CD4-positive, alpha-beta T cell (primary cell): Measurements from ENCODE around the gene JAZF1. TPM values are rescaled to one million over a fixed set of nuclear protein-coding genes. Genes with fewer than 3 reads are reported as not detected.

Source experiments
- ATAC-seq: fragments of 200-7000 bp; cut with Tn5 transposase; one replicate; pipeline ENCODE4 v1.10.0; 2022; ENCODE audit warnings: mild to moderate bottlenecking; ENCODE audit not compliant: poor library complexity
- CTCF ChIA-PET: fragments of 350-600 bp; sonication (Branson Sonifier 250); formaldehyde crosslinking; loops from one replicate; lab custom pipeline; 2021; ENCODE audit warnings: antibody characterized with exemption, inconsistent platforms; lab: Charles Lee
- POLR2A ChIA-PET: fragments of 350-600 bp; sonication (Branson Sonifier 250); formaldehyde crosslinking; loops from one replicate; lab custom pipeline; 2021; ENCODE audit warnings: antibody characterized with exemption, inconsistent platforms; lab: Charles Lee
- DNase-seq, 14 experiments: peaks; one replicate each; pipeline ENCODE4 v3.0.0-alpha.2; 2013 to 2020; ENCODE audit warnings: mixed read lengths in 2 of 14
- H3K27ac ChIP-seq, 2 donors: one replicate each; pipeline versions ENCODE4 v1.5.1 to v1.7.0; 2013; ENCODE audit warnings: low read length in 2 of 2, low read depth in 1 of 2, mild to moderate bottlenecking in 1 of 2
- H3K27me3 ChIP-seq, 2 experiments: 1 replicate in 1 of 2; 2 replicates in 1 of 2; pipeline versions ENCODE4 v1.6.1 to v1.7.0; 2013; ENCODE audit warnings: low read length in 2 of 2, control low read depth in 1 of 2, mild to moderate bottlenecking in 1 of 2, moderate library complexity in 1 of 2; ENCODE audit not compliant: insufficient read depth in 2 of 2, control insufficient read depth in 1 of 2
- H3K36me3 ChIP-seq: one replicate; pipeline ENCODE4 v1.6.1; 2013; ENCODE audit warnings: low read length, control low read depth; ENCODE audit not compliant: insufficient read depth
- H3K4me1 ChIP-seq: one replicate; pipeline ENCODE4 v1.6.1; 2013; ENCODE audit warnings: low read length, control low read depth; ENCODE audit not compliant: insufficient read depth
- H3K4me3 ChIP-seq: one replicate; pipeline ENCODE4 v1.5.1; 2013; ENCODE audit warnings: mild to moderate bottlenecking, low read length, moderate library complexity
- H3K9me3 ChIP-seq, 2 experiments: 1 replicate in 1 of 2; 2 replicates in 1 of 2; pipeline versions ENCODE4 v1.6.1 to v1.7.0; 2013; ENCODE audit warnings: low read length in 2 of 2, mild to moderate bottlenecking in 2 of 2, control low read depth in 1 of 2, moderate library complexity in 1 of 2; ENCODE audit not compliant: control insufficient read depth in 1 of 2, insufficient read depth in 1 of 2
- H3K27ac Mint-ChIP-seq: one replicate; pipeline ENCODE4 v1.8.0; 2020; ENCODE audit warnings: mixed read lengths
- H3K27me3 Mint-ChIP-seq: one replicate; pipeline ENCODE4 v1.8.0; 2021; ENCODE audit warnings: mixed read lengths
- H3K36me3 Mint-ChIP-seq: one replicate; pipeline ENCODE4 v1.8.0; 2021; ENCODE audit warnings: low read depth, mixed read lengths
- H3K4me1 Mint-ChIP-seq: one replicate; pipeline ENCODE4 v1.8.0; 2021; ENCODE audit warnings: low read depth, mixed read lengths
- H3K4me3 Mint-ChIP-seq: one replicate; pipeline ENCODE4 v1.8.0; 2020; ENCODE audit warnings: mild to moderate bottlenecking, mixed read lengths
- H3K9me3 Mint-ChIP-seq: one replicate; pipeline ENCODE4 v1.8.0; 2020; ENCODE audit warnings: mixed read lengths
- CTCF ChIP-seq: fragments of 200-600 bp; IDR thresholded peaks from one replicate; pipeline ENCODE4 v1.8.0; 2022; ENCODE audit warnings: antibody characterized with exemption, mild to moderate bottlenecking
- intact Hi-C, 2 experiments: fragments of 100-400 bp; cut with DNase I in 1 of 2; cut with micrococcal nuclease in 1 of 2; formaldehyde crosslinking; loops; one replicate each; pipeline versions ENCODE4 v1.15.1 to v1.9.0; 2023 to 2025; cut with DNase I, micrococcal nuclease
- total RNA-seq, 174 experiments: library from RNA in 2 of 174; stranded (reverse) in 2 of 174; gene quantifications; one replicate each; pipeline ENCODE4 v1.2.3 and lab custom pipeline; 2021 to 2026

Gene JAZF1
- total RNA-seq, 2 experiments from 2014 or later, result 9.9 to 11.1 TPM

- no peaks in the 10 kb centered on the region for H3K27me3 Mint-ChIP-seq
- Histone ChIP-seq H3K4me3 (no peak overlapping the region), H3K9me3 (no peaks in the 10 kb centered on the region), H3K36me3 (no peaks in the 10 kb centered on the region), H3K27me3 (peaks cover 0 to 5% of the 10 kb centered on the region in 2 experiments), H3K4me1 (no peaks in the 10 kb centered on the region), H3K27ac (no peak overlapping the region)
- CTCF ChIA-PET, result no interaction called here
- H3K9me3 Mint-ChIP-seq, result no peaks in the 10 kb centered on the region
- no peak overlapping the region for H3K27ac Mint-ChIP-seq
- intact Hi-C loops, result loop anchor here in 1 of 2 experiments (10.0 kb wide), 2 partner anchors 452 to 992 kb away; no protein-coding TSS in a partner anchor
- no peak overlapping the region for H3K4me3 Mint-ChIP-seq
- no peak for DNase-seq
- H3K4me1 Mint-ChIP-seq, result no peaks in the 10 kb centered on the region
- H3K36me3 Mint-ChIP-seq, result no peaks in the 10 kb centered on the region
- POLR2A ChIA-PET, result no interaction called here
- no peak for TF ChIP-seq CTCF
- no peak for ATAC-seq
Measured at GRCh38 chr7:28187012-28187411, 6.4 kb upstream of the JAZF1 start.

- TF ChIP-seq CTCF, result no peak
- intact Hi-C loops, result loop anchor here in 1 of 2 experiments (5.0 to 10.0 kb wide), 3 partner anchors 449 to 989 kb away; partner anchors contain the start of gene HIBADH
- Mint-ChIP-seq H3K27me3 (no peaks in the 10 kb centered on the region), H3K9me3 (no peaks in the 10 kb centered on the region), H3K4me3 (peak overlapping the region; percentile 30), H3K4me1 (peaks cover 12% of the 10 kb centered on the region), H3K27ac (no peak overlapping the region), H3K36me3 (peaks cover 5% of the 10 kb centered on the region)
- ATAC-seq (no peak), DNase-seq (no peak)
- Histone ChIP-seq H3K9me3 (no peaks in the 10 kb centered on the region), H3K4me1 (peaks cover 9% of the 10 kb centered on the region), H3K27ac (no peak overlapping the region), H3K27me3 (no peaks in the 10 kb centered on the region), H3K4me3 (no peak overlapping the region), H3K36me3 (no peaks in the 10 kb centered on the region)
- ChIA-PET POLR2A (no interaction called here), CTCF (no interaction called here)
Measured at GRCh38 chr7:28183627-28184026, 3.0 kb upstream of the JAZF1 start.

GRCh38 chr7:28182071-28182471, 1.5 kb upstream of the JAZF1 start:
- H3K27me3 Mint-ChIP-seq, result no peaks in the 10 kb centered on the region
- ChIA-PET POLR2A (no interaction called here), CTCF (interaction anchor here (0.9 to 1.0 kb wide), 2 partner anchors 11 to 19 kb away, joined by 3 read pairs; no protein-coding TSS in a partner anchor)
- peaks cover 10% of the 10 kb centered on the region for H3K4me1 ChIP-seq
- peak overlapping the region; percentile 48 for H3K4me3 Mint-ChIP-seq
- no peak overlapping the region for H3K27ac ChIP-seq
- no peak for ATAC-seq
- peaks cover 5% of the 10 kb centered on the region for H3K36me3 Mint-ChIP-seq
- no peaks in the 10 kb centered on the region for H3K27me3 ChIP-seq
- H3K4me1 Mint-ChIP-seq, result peaks cover 14% of the 10 kb centered on the region
- intact Hi-C loops, result loop anchor here in 1 of 2 experiments (5.0 to 10.0 kb wide), 3 partner anchors 447 to 987 kb away; partner anchors contain the start of gene HIBADH
- H3K4me3 ChIP-seq, result no peak overlapping the region
- DNase-seq, result no peak
- TF ChIP-seq CTCF, result no peak
- H3K27ac Mint-ChIP-seq, result peak overlapping the region; percentile 44
- no peaks in the 10 kb centered on the region for H3K9me3 ChIP-seq
- no peaks in the 10 kb centered on the region for H3K9me3 Mint-ChIP-seq
- no peaks in the 10 kb centered on the region for H3K36me3 ChIP-seq
